ENCODE results near the gene JMJD8.

JMJD8 gene

DNA sequence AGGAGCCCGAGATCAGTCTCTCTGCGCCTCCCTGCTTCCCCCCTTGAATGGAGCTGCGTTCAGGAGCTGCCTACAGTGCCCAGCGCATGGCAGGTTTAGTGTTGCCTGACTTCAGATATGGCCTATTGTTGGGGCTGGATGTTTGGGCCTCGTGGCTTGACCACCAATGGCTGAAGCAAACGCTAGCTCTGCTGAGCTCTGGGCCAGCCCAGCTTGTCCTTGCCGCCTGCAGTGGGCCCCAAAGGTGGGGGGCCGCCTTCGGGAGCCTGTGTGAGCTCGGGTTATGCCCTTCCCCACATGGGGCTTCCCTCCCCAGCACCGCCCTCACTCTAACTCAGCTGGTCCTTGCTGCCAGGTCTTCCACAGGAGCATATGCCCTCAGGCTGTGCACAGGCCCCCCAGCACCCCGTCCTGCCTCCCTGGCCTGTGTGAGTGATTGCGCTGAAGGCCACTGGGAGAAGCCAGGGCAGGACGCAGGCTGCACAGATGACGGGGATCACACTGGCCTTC, 46.0 kb downstream of the JMJD8 start:
- peak overlapping the region; percentile 94 for H3K27ac Mint-ChIP-seq
- H3K9me3 Mint-ChIP-seq, result no peaks in the 10 kb centered on the region
- H3K4me3 Mint-ChIP-seq, result no peak overlapping the region
- H3K27me3 Mint-ChIP-seq, result peaks cover 3% of the 10 kb centered on the region
- H3K4me1 Mint-ChIP-seq (ENCODE audit: low read depth), result peaks cover 36% of the 10 kb centered on the region
- H3K36me3 Mint-ChIP-seq (ENCODE audit: low read depth), result peaks cover 37% of the 10 kb centered on the region
- intact Hi-C loops (cut with micrococcal nuclease), result no loop called here

DNA sequence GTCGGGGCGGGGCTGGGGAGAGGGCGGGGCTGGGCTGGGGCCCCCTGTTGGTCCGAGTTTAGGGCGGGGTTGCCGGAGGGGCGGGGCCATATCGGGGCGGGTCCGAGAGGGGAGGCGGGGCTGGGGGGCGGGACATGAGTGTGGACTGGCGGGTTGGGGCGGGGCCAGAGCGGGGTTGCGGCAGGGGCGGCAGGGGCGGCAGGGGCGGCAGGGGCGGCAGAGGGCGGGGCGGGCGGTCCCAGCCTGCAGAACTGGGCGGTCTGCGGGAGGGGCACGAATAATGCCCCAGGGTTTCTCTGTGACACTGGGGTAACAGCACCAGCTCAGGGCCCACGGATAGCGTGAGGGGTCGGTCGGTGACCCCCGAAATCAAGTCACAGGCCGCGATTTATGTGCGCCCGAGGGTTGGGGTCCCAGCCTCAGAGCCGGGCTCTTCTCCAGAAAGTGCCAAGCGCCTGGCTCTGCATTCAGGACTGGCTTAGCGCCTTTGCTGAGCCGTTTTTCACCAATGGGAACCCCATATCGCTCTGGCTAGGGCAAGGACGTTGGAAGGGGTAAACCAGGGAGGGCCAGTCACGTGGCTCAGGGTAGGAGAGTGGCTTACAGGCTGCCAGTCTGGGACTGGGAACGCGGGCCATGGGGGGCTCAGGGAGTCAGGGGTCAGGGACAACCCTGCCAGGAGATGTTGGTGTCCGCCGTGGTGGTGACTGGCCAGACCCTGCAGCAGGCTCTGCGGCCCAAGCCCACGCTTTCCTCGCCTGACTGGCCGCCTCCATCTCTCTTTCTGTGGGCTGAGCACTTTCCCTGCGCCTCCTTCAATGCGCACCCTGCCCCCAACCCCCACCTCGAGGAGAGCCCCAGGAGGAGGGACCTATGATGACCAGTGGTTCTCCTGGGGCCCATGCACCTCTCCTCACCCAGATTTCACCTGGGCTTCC, 46.8 kb downstream of the JMJD8 start:
- intact Hi-C loops (cut with micrococcal nuclease), result loop anchor here (1.0 kb wide), 1 partner anchor 23 kb away; no protein-coding TSS in a partner anchor

DNA sequence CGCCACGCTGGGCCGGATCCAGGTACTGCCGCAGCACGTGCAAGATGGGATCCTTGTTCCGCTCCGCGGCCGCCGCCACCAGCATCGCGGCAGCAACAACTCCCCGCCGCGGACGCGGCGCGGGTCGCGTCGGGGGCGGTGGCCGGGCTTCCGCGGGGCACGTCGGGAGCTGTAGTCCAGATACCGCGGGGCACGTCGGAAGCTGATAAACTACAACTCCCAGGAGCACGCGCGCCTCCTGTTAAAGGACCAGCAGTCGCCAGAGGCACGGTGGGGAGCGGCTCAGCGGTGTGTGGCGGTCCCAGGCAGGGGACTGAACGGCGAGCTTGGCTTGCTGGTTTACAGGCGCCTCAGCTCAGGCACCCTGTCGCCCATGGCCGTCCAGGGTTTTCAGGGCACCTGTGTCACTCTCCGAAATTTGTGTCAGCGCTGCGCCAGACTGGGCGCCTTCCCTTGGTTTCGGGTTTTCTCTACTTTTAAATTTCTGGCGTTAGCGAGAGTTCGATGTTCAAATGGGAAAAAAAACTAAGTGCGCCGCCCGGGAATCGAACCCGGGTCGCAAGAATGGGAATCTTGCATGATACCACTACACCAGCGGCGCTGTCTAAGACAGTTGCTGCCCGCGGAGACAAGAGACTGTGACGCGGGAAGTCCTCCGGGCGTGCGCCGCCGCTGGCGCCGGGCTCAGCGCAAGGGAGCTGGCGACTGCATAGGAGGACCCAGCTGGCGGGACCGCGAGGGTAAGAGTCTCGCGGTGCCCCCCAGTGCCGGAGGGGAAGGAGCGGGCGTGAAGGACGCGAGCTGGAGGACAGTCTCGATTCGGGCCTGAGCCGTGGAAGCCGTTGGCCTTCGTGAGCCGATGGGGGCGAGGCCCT, 47.7 kb downstream of the JMJD8 start, which contains the start of gene METTL26:
METTL26 (minus strand) TSS at position 100 of the 875 bp plus-strand sequence; CDS start at position 85, 15 bp downstream.
- Mint-ChIP-seq H3K27ac (peak within 1 kb of the TSS; percentile 94), H3K4me1 (ENCODE audit: low read depth) (peaks cover 30% of the 10 kb centered on the region), H3K36me3 (ENCODE audit: low read depth) (peaks cover 34% of the 10 kb centered on the region), H3K9me3 (no peaks in the 10 kb centered on the region), H3K27me3 (peaks cover 7% of the 10 kb centered on the region), H3K4me3 (peak within 1 kb of the TSS; percentile 97)
- intact Hi-C loops (cut with micrococcal nuclease), result loop anchor here (1.0 kb wide), 2 partner anchors 24 to 47 kb away; no protein-coding TSS in a partner anchor

More for the DNA sequence above, 46.8 kb downstream of the JMJD8 start:
- Mint-ChIP-seq H3K9me3 (no peaks in the 10 kb centered on the region), H3K4me3 (peak overlapping the region; percentile 97), H3K4me1 (ENCODE audit: low read depth) (peaks cover 30% of the 10 kb centered on the region), H3K27ac (peak overlapping the region; percentile 94), H3K36me3 (ENCODE audit: low read depth) (peaks cover 35% of the 10 kb centered on the region), H3K27me3 (peaks cover 3% of the 10 kb centered on the region)

DNA sequence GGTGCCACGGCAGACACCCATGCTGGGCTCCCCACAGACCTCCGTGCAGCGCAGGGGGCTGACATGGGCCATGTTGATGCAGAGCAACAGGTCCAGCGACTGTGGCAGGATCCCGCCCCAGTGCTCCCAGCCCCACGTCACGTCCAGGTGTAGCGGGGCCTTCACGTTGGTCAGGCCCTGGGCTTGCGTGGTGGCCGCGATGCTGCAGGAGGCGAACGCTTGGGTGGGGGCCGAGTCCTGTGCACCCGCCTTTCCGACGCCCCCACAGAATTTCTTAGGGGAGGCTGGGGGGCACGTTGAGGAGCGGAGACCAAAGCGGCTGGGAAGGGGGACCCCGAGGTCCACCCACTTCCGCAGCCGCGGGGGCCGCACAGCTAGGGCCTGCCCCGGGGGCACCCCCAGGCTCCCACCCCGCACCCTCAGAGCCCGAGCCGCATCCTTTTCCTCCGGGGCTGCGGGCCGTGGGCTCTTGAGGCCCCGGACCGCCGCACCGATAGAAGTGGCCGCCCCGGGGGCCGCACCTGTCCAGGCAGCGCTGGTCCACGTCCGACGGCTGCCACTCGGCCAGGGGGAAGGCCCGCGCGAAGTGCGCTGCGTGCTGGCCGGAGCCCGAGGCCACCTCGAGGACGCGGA, 48.4 kb downstream of the JMJD8 start:
- intact Hi-C loops (cut with micrococcal nuclease), result loop anchor here (1.0 kb wide), 1 partner anchor 46 kb away; no protein-coding TSS in a partner anchor
- Mint-ChIP-seq H3K36me3 (ENCODE audit: low read depth) (peaks cover 34% of the 10 kb centered on the region), H3K4me1 (ENCODE audit: low read depth) (peaks cover 32% of the 10 kb centered on the region), H3K27ac (peak overlapping the region; percentile 94), H3K27me3 (peaks cover 11% of the 10 kb centered on the region), H3K4me3 (peak overlapping the region; percentile 97), H3K9me3 (no peaks in the 10 kb centered on the region)

DNA sequence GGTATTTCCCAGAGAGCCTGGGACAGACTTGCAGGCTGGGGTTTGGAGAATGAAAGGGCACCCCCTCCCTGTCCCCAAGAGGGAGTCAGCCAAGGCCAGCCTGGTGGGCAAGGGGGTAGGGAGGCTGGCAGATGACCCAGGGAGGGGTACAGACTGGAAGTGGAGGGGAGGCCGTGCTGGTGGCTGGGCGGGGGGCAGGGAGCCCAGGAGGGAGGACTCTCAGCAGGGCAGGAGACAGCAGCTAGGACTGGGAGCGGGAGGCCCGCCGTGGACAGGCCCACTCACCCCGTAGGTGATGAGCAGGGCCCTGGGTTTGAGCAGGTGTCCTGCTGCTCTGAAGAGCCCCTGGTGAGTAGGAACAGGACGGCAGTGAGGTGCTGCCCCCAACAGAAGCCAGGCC, 49.1 kb downstream of the JMJD8 start:
- intact Hi-C loops (cut with micrococcal nuclease), result no loop called here
- H3K27ac Mint-ChIP-seq, result no peak overlapping the region
- no peaks in the 10 kb centered on the region for H3K9me3 Mint-ChIP-seq

DNA sequence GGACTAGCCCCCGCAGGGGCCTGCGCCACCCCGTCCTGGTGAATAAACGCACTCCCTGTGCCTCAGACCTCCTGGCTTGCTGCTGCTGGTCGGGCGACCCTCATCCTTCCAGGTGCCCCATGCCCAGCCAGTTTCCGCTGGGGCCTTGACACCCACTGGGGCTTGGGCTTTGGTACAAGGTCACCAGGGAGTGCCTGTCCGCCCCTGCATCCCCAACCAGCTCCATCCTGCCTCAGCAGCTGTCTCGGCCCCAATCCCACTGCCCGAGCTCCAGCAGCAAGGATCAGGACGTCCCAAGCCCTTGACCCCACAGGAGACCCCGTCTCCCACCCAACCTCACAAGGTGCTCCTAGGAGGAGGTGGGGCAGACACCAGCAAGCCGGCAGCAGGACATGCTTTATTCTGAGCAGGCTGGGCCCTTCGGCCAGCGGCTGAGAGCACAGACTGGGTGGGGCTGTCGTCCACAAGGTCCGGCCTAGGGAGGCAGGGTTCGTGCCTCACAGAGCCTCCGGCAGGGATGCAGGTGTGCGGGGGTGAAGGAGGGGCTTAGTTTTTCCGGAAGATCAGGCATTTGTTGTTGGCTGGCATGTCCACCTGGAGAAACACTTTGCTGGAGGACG, 50.0 kb downstream of the JMJD8 start:
- Mint-ChIP-seq H3K27me3 (peaks cover 11% of the 10 kb centered on the region), H3K27ac (no peak overlapping the region), H3K9me3 (no peaks in the 10 kb centered on the region), H3K4me1 (ENCODE audit: low read depth) (peaks cover 26% of the 10 kb centered on the region), H3K4me3 (peak overlapping the region; percentile 40), H3K36me3 (ENCODE audit: low read depth) (peaks cover 39% of the 10 kb centered on the region)
- intact Hi-C loops (cut with micrococcal nuclease), result no loop called here

More for the DNA sequence above, 49.1 kb downstream of the JMJD8 start:
- peak overlapping the region; percentile 70 for H3K4me3 Mint-ChIP-seq
- peaks cover 11% of the 10 kb centered on the region for H3K27me3 Mint-ChIP-seq
- H3K4me1 Mint-ChIP-seq (ENCODE audit: low read depth), result peaks cover 26% of the 10 kb centered on the region
- peaks cover 34% of the 10 kb centered on the region for H3K36me3 Mint-ChIP-seq (ENCODE audit: low read depth)

DNA sequence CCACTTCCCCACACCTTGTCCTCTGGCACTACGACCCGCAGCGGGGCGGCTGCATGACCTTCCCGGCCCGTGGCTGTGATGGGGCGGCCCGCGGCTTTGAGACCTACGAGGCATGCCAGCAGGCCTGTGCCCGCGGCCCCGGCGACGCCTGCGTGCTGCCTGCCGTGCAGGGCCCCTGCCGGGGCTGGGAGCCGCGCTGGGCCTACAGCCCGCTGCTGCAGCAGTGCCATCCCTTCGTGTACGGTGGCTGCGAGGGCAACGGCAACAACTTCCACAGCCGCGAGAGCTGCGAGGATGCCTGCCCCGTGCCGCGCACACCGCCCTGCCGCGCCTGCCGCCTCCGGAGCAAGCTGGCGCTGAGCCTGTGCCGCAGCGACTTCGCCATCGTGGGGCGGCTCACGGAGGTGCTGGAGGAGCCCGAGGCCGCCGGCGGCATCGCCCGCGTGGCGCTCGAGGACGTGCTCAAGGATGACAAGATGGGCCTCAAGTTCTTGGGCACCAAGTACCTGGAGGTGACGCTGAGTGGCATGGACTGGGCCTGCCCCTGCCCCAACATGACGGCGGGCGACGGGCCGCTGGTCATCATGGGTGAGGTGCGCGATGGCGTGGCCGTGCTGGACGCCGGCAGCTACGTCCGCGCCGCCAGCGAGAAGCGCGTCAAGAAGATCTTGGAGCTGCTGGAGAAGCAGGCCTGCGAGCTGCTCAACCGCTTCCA, 50.6 kb downstream of the JMJD8 start:
- H3K4me3 Mint-ChIP-seq, result no peak overlapping the region
- peaks cover 26% of the 10 kb centered on the region for H3K4me1 Mint-ChIP-seq (ENCODE audit: low read depth)
- H3K36me3 Mint-ChIP-seq (ENCODE audit: low read depth), result peaks cover 46% of the 10 kb centered on the region
- intact Hi-C loops (cut with micrococcal nuclease), result no loop called here
- no peaks in the 10 kb centered on the region for H3K9me3 Mint-ChIP-seq
- peaks cover 11% of the 10 kb centered on the region for H3K27me3 Mint-ChIP-seq
- H3K27ac Mint-ChIP-seq, result no peak overlapping the region

DNA sequence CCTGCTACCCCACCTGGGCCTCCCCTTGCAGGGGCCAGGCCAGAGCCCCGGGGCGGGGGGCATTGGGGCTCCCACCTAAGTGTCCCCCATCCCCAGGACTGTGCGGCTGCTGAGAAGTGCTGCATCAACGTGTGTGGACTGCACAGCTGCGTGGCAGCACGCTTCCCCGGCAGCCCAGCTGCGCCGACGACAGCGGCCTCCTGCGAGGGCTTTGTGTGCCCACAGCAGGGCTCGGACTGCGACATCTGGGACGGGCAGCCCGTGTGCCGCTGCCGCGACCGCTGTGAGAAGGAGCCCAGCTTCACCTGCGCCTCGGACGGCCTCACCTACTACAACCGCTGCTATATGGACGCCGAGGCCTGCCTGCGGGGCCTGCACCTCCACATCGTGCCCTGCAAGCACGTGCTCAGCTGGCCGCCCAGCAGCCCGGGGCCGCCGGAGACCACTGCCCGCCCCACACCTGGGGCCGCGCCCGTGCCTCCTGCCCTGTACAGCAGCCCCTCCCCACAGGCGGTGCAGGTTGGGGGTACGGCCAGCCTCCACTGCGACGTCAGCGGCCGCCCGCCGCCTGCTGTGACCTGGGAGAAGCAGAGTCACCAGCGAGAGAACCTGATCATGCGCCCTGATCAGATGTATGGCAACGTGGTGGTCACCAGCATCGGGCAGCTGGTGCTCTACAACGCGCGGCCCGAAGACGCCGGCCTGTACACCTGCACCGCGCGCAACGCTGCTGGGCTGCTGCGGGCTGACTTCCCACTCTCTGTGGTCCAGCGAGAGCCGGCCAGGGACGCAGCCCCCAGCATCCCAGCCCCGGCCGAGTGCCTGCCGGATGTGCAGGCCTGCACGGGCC, 51.4 kb downstream of the JMJD8 start:
- intact Hi-C loops (cut with micrococcal nuclease), result no loop called here
- Mint-ChIP-seq H3K27me3 (peaks cover 9% of the 10 kb centered on the region), H3K4me3 (no peak overlapping the region), H3K36me3 (ENCODE audit: low read depth) (peaks cover 54% of the 10 kb centered on the region), H3K27ac (no peak overlapping the region), H3K9me3 (no peaks in the 10 kb centered on the region), H3K4me1 (ENCODE audit: low read depth) (peaks cover 19% of the 10 kb centered on the region)

DNA sequence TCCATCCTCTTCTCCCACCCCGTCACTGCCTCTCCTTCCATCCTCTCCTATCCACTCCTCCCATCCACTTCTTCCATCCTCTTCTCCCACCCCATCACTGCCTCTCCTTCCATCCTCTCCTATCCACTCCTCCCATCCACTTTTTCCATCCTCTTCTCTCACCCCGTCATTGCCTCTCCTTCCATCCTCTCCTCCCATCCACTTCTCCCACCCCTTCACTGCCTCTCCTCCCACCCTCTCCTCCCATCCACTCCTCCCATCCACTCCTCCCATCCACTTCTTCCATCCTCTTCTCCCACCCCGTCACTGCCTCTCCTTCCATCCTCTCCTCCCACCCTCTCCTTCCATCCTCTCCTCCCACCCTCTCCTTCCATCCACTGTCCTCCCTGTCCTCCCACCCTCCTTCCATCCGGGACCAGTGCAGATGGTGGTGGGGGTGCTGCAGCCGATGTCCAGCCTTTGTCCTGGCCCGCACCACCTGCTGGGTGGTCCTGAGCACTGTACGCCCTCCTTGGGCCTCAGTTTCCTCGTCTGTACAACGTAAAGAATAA, 52.3 kb downstream of the JMJD8 start:
- Mint-ChIP-seq H3K27ac (no peak overlapping the region), H3K4me1 (ENCODE audit: low read depth) (peaks cover 14% of the 10 kb centered on the region), H3K4me3 (no peak overlapping the region), H3K9me3 (no peaks in the 10 kb centered on the region), H3K27me3 (peaks cover 8% of the 10 kb centered on the region), H3K36me3 (ENCODE audit: low read depth) (peaks cover 61% of the 10 kb centered on the region)
- intact Hi-C loops (cut with micrococcal nuclease), result no loop called here
